SK-N-SH treated with all-trans-retinoic acid at 6 μM for 48 hours (cell line): ENCODE measurements around the gene PIGA.
"Not testable (repeated sequence)": the region's sequence is repeated elsewhere in the genome, so short reads cannot be mapped to it uniquely, and the experiment has no call there.

Experiments used
- ATAC-seq: fragments of 200-7000 bp; cut with Tn5 transposase; 3 replicates; pipeline ENCODE4 v1.9.1; 2020; ENCODE audit warnings: mild to moderate bottlenecking, moderate library complexity
- ARNTL ChIP-seq: fragments of 450-650 bp; formaldehyde crosslinking; IDR thresholded peaks from 2 replicates; pipeline ENCODE4 v1.5.0; 2020; ENCODE audit warnings: low read depth, mild to moderate bottlenecking, moderate library complexity, borderline replicate concordance
- BACH2 ChIP-seq: fragments of 250-450 bp; sonication (Bioruptor Pico); IDR thresholded peaks from 2 replicates; pipeline ENCODE4 v1.9.0; 2021; ENCODE audit warnings: mild to moderate bottlenecking, borderline replicate concordance
- CSDC2 ChIP-seq: fragments of 250-450 bp; sonication (Bioruptor Pico); IDR thresholded peaks from 2 replicates; pipeline ENCODE4 v1.5.0; 2020; ENCODE audit warnings: mild to moderate bottlenecking, moderate library complexity
- ESRRG ChIP-seq: fragments of 250-450 bp; sonication (Bioruptor Pico); IDR thresholded peaks from 2 replicates; pipeline ENCODE4 v1.6.1; 2021; ENCODE audit warnings: mild to moderate bottlenecking
- GLIS3 ChIP-seq: fragments of 250-450 bp; sonication (Bioruptor Pico); IDR thresholded peaks from 2 replicates; pipeline ENCODE4 v1.5.0; 2020; ENCODE audit warnings: mild to moderate bottlenecking, moderate library complexity
- ISL1 ChIP-seq: fragments of 250-450 bp; sonication (Bioruptor Pico); IDR thresholded peaks from 2 replicates; pipeline ENCODE4 v2.1.2; 2022; ENCODE audit warnings: mild to moderate bottlenecking, moderate library complexity
- OSR1 ChIP-seq: fragments of 250-450 bp; sonication (Bioruptor Pico); IDR thresholded peaks from 2 replicates; pipeline ENCODE4 v1.8.0; 2022; ENCODE audit warnings: moderate library complexity, mild to moderate bottlenecking, inconsistent platforms
- PPARA ChIP-seq: fragments of 250-450 bp; sonication (Bioruptor Pico); IDR thresholded peaks from 2 replicates; pipeline ENCODE4 v1.5.0; 2020; ENCODE audit warnings: mild to moderate bottlenecking, borderline replicate concordance
- RARB ChIP-seq: fragments of 250-450 bp; sonication (Bioruptor Pico); IDR thresholded peaks from 2 replicates; pipeline ENCODE4 v1.8.0; 2021; ENCODE audit warnings: mild to moderate bottlenecking, moderate library complexity
- SNAI2 ChIP-seq: fragments of 250-450 bp; sonication (Bioruptor Pico); IDR thresholded peaks from 2 replicates; pipeline ENCODE4 v1.5.0; 2020; ENCODE audit warnings: mild to moderate bottlenecking, moderate library complexity
- TCF4 ChIP-seq: fragments of 250-450 bp; sonication (Bioruptor Pico); IDR thresholded peaks from 2 replicates; pipeline ENCODE4 v1.8.0; 2021; ENCODE audit warnings: mild to moderate bottlenecking, moderate library complexity, borderline replicate concordance
- TOX ChIP-seq: fragments of 250-450 bp; sonication (Bioruptor Pico); IDR thresholded peaks from 2 replicates; pipeline ENCODE4 v1.8.0; 2021; ENCODE audit warnings: mild to moderate bottlenecking, moderate library complexity, borderline replicate concordance
- ZC3H10 ChIP-seq: fragments of 250-450 bp; sonication (Bioruptor Pico); IDR thresholded peaks from 2 replicates; pipeline ENCODE4 v1.5.1; 2021; ENCODE audit warnings: mild to moderate bottlenecking, moderate library complexity
- ZFP3 ChIP-seq: fragments of 250-450 bp; sonication (Bioruptor Pico); IDR thresholded peaks from 2 replicates; pipeline ENCODE4 v1.5.0; 2020; ENCODE audit warnings: mild to moderate bottlenecking, moderate library complexity
- ZFP30 ChIP-seq: fragments of 450-650 bp; formaldehyde crosslinking; IDR thresholded peaks from 2 replicates; pipeline ENCODE4 v1.5.0; 2022; ENCODE audit warnings: mild to moderate bottlenecking, moderate library complexity
- ZNF565 ChIP-seq: fragments of 450-650 bp; formaldehyde crosslinking; conservative IDR thresholded peaks from 2 replicates; pipeline ENCODE4 v1.5.0; 2020; ENCODE audit warnings: low read depth, mild to moderate bottlenecking, moderate library complexity
- ZNF70 ChIP-seq: fragments of 450-650 bp; formaldehyde crosslinking; IDR thresholded peaks from 2 replicates; pipeline ENCODE4 v1.5.0; 2020; ENCODE audit warnings: mild to moderate bottlenecking, moderate library complexity
- ZNF8 ChIP-seq: fragments of 450-650 bp; formaldehyde crosslinking; IDR thresholded peaks from 2 replicates; pipeline ENCODE4 v1.5.0; 2020; ENCODE audit warnings: mild to moderate bottlenecking, moderate library complexity
- TF ChIP-seq, protein P1 (sequence below): fragments of 250-450 bp; sonication (Bioruptor Pico); IDR thresholded peaks from 2 replicates; pipeline ENCODE4 v1.8.0; 2021; ENCODE audit warnings: low read depth, mild to moderate bottlenecking, moderate library complexity, borderline replicate concordance
- TF ChIP-seq, protein P2 (sequence below): fragments of 250-450 bp; sonication (Bioruptor Pico); IDR thresholded peaks from 2 replicates; pipeline ENCODE4 v1.5.1; 2020; ENCODE audit warnings: low read depth, mild to moderate bottlenecking, moderate library complexity
- TF ChIP-seq, protein P3 (sequence below): fragments of 250-450 bp; sonication (Bioruptor Pico); IDR thresholded peaks from 2 replicates; pipeline ENCODE4 v1.5.0; 2020; ENCODE audit warnings: mild to moderate bottlenecking, moderate library complexity
- TF ChIP-seq, protein P4 (sequence below): fragments of 250-450 bp; sonication (Bioruptor Pico); IDR thresholded peaks from 2 replicates; pipeline ENCODE4 v1.8.0; 2020; ENCODE audit warnings: mild to moderate bottlenecking, moderate library complexity, borderline replicate concordance

PIGA gene

DNA sequence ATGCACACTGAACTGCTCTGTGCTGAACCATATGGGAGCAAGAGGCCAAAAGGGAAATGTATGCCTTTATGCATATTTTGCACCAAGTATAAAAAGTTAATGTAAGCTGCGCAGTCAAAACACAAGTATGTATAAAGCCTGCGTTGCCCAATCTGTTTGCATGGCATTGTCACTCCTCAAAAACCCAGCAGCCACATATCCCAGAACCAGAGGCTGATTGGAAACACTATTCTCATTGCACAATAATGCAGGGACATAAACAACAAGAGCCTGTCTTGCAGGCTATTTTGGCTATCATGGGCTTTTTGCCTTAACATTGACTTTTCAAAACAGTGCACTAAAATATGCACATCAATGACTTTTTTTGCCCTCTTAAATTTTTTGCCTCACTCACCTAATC is 60.4 kb downstream of the PIGA start:
- TF ChIP-seq, protein P1, sequence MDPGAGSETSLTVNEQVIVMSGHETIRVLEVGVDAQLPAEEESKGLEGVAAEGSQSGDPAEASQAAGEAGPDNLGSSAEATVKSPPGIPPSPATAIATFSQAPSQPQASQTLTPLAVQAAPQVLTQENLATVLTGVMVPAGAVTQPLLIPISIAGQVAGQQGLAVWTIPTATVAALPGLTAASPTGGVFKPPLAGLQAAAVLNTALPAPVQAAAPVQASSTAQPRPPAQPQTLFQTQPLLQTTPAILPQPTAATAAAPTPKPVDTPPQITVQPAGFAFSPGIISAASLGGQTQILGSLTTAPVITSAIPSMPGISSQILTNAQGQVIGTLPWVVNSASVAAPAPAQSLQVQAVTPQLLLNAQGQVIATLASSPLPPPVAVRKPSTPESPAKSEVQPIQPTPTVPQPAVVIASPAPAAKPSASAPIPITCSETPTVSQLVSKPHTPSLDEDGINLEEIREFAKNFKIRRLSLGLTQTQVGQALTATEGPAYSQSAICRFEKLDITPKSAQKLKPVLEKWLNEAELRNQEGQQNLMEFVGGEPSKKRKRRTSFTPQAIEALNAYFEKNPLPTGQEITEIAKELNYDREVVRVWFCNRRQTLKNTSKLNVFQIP (CRISPR knock-in tag): no peak
- TF ChIP-seq TCF4 (CRISPR knock-in tag) (no peak), BACH2 (CRISPR knock-in tag) (no peak), ZNF8 (no peak)
- TF ChIP-seq, protein P2, sequence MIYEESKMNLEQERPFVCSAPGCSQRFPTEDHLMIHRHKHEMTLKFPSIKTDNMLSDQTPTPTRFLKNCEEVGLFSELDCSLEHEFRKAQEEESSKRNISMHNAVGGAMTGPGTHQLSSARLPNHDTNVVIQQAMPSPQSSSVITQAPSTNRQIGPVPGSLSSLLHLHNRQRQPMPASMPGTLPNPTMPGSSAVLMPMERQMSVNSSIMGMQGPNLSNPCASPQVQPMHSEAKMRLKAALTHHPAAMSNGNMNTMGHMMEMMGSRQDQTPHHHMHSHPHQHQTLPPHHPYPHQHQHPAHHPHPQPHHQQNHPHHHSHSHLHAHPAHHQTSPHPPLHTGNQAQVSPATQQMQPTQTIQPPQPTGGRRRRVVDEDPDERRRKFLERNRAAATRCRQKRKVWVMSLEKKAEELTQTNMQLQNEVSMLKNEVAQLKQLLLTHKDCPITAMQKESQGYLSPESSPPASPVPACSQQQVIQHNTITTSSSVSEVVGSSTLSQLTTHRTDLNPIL: no peak
- ATAC-seq: no peak

DNA sequence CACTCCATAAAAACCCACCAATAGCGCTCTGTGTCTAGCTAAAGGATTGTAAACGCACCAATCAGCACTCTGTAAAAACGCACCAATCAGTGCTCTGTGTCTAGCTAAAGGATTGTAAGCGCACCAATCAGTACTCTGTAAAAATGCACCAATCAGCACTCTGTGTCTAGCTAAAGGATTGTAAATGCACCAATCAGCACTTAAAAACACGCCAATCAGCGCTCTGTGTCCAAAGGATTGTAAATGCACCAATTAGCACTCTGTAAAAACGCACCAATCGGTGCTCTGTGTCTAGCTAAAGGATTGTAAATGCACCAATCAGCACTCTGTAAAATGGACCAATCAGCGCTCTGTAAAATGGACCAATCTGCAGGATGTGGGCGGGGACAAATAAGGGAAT is 62.0 kb downstream of the PIGA start:
- ATAC-seq: not testable (repeated sequence)

DNA sequence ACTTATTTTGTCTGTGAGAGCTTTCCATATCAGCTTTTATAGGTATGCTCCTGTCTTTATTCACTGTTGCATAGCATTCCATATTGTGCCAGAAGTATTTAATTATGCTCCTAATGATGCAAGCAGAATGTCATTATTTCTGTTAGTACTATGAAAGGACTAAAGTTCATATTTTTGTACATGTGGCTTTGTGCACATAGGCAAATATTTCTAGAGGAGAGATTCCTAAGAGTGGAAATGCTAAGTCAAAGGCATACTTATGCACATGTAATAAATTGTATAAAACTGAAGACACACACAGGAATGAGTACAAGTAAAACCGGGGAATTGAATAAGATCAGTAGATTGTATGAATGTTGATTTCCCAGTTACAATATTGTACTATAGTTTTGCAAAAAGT is 63.6 kb downstream of the PIGA start:
- ATAC-seq: no peak
- TF ChIP-seq OSR1 (CRISPR knock-in tag) (no peak), ARNTL (CRISPR knock-in tag) (no peak), RARB (CRISPR knock-in tag) (no peak), BACH2 (CRISPR knock-in tag) (no peak), ESRRG (no peak), ISL1 (CRISPR knock-in tag) (no peak), ZNF70 (CRISPR knock-in tag) (no peak), ZFP30 (CRISPR knock-in tag) (no peak), GLIS3 (CRISPR knock-in tag) (no peak), CSDC2 (CRISPR knock-in tag) (no peak), ZFP3 (CRISPR knock-in tag) (no peak), ZNF8 (no peak), ZNF565 (CRISPR knock-in tag) (no peak), SNAI2 (CRISPR knock-in tag) (no peak), TCF4 (CRISPR knock-in tag) (no peak), TOX (CRISPR knock-in tag) (no peak), ZC3H10 (CRISPR knock-in tag) (no peak)
- TF ChIP-seq, protein P3, sequence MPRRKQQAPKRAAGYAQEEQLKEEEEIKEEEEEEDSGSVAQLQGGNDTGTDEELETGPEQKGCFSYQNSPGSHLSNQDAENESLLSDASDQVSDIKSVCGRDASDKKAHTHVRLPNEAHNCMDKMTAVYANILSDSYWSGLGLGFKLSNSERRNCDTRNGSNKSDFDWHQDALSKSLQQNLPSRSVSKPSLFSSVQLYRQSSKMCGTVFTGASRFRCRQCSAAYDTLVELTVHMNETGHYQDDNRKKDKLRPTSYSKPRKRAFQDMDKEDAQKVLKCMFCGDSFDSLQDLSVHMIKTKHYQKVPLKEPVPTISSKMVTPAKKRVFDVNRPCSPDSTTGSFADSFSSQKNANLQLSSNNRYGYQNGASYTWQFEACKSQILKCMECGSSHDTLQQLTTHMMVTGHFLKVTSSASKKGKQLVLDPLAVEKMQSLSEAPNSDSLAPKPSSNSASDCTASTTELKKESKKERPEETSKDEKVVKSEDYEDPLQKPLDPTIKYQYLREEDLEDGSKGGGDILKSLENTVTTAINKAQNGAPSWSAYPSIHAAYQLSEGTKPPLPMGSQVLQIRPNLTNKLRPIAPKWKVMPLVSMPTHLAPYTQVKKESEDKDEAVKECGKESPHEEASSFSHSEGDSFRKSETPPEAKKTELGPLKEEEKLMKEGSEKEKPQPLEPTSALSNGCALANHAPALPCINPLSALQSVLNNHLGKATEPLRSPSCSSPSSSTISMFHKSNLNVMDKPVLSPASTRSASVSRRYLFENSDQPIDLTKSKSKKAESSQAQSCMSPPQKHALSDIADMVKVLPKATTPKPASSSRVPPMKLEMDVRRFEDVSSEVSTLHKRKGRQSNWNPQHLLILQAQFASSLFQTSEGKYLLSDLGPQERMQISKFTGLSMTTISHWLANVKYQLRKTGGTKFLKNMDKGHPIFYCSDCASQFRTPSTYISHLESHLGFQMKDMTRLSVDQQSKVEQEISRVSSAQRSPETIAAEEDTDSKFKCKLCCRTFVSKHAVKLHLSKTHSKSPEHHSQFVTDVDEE: no peak

DNA sequence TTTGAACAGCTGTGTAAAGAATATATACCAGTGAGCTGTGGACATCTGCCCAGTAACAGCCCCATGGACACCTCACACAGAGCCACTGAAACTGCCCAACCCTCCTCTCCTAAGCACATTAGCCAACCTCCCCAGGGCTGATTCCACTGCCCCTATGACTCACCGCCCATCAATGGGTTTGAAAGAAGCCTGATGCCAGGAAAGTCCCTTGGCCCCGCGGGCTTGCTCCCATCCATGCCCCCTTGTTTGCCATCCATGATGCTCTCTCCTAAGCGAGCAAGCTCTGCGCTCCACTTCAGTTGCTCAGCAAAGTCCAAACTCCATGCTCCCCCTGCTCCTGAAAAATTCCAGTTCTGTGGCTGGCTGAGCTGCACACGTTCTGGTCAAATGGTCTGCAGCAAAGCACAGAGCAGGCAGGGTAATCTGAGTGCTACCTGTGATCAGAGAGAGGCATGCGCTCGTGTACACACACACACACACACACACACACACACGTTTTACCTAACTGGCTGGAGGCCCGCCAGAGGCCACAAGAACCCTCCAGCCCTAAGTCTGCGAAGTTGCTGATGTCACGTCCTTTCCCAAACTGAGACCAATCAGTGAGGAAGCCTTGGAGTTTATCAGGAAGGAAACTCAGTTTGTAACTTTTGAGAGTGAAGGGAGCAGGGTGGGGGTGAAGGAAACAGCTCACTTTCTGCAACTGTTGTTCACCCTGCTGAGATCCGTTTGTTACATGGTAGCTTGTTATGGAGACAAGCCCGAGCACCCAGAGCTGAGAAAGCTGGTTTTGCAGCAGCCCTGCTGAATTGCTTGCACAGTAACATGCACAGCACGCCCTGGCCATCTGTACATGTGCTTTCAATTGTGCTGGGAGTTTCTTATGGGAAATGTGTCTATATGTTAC is 65.5 kb downstream of the PIGA start, which contains the start of gene ASB9:
TSS of gene ASB9 (minus strand) at position 466 of the 904 bp plus-strand sequence. CDS start at position 257, 209 bp downstream.
- TF ChIP-seq ZC3H10 (CRISPR knock-in tag) (no peak), GLIS3 (CRISPR knock-in tag) (no peak), PPARA (CRISPR knock-in tag) (no peak), ZNF8 (no peak), TOX (CRISPR knock-in tag) (no peak)
- TF ChIP-seq, protein P4, sequence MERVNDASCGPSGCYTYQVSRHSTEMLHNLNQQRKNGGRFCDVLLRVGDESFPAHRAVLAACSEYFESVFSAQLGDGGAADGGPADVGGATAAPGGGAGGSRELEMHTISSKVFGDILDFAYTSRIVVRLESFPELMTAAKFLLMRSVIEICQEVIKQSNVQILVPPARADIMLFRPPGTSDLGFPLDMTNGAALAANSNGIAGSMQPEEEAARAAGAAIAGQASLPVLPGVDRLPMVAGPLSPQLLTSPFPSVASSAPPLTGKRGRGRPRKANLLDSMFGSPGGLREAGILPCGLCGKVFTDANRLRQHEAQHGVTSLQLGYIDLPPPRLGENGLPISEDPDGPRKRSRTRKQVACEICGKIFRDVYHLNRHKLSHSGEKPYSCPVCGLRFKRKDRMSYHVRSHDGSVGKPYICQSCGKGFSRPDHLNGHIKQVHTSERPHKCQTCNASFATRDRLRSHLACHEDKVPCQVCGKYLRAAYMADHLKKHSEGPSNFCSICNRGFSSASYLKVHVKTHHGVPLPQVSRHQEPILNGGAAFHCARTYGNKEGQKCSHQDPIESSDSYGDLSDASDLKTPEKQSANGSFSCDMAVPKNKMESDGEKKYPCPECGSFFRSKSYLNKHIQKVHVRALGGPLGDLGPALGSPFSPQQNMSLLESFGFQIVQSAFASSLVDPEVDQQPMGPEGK (CRISPR knock-in tag): no peak
- TF ChIP-seq, protein P1 (CRISPR knock-in tag): no peak
- TF ChIP-seq, protein P2: no peak
- peak; percentile 92 for ATAC-seq
